HG03342 (cell line): ENCODE results near the gene NINJ1.
"Not testable (repeated sequence)": the region's sequence is repeated elsewhere in the genome, so short reads cannot be mapped to it uniquely, and the experiment has no call there.

Source experiments
- ATAC-seq: cut with Tn5 transposase; IDR thresholded peaks from one replicate; pipeline ENCODE4 v1.9.1; 2021; ENCODE audit warnings: mild to moderate bottlenecking, moderate library complexity; ENCODE audit not compliant: unreplicated experiment

NINJ1 gene

DNA sequence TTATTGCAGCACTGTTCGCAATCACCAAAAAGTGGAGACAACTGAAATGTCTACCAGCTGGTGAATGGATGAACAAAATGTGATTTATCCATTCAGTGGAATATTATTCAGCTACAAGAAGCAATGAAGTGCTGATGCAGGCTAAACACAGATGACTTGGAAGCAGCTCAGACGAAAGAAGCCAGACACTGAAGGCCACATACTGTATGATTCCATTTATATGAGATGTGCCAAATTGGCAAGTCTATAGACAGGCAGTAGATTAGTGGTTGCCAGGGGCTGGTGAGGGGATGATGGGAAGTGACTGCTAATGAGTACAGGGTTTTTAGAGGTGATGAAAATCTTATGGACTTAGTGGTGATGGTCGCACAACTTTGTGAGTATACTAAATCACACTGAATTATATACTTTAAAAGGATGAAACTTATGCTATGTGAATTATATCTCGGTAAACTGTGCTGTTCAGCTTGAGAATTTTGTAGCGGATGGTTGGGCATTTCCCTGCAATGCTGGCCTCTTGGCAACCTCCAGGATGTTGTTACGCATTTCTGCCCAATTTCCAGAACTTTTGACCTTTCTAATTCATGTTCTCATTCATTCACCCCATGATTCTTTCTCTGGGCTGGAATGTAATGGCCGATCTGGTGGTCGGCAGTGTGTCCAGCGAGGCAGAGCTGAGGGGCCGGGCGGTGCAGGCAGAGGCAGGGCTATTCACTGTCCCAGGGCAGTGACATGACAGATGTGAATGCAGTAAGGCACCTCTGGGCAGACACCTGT is 27.9 kb upstream of the NINJ1 start:
- ATAC-seq, result no peak

- peak; percentile 96 for ATAC-seq
Observed at GRCh38 chr9:93159601-93160471, 25.8 kb upstream of the NINJ1 start.

GRCh38 chr9:93156475-93157008 is 22.5 kb upstream of the NINJ1 start:
- no peak for ATAC-seq

DNA sequence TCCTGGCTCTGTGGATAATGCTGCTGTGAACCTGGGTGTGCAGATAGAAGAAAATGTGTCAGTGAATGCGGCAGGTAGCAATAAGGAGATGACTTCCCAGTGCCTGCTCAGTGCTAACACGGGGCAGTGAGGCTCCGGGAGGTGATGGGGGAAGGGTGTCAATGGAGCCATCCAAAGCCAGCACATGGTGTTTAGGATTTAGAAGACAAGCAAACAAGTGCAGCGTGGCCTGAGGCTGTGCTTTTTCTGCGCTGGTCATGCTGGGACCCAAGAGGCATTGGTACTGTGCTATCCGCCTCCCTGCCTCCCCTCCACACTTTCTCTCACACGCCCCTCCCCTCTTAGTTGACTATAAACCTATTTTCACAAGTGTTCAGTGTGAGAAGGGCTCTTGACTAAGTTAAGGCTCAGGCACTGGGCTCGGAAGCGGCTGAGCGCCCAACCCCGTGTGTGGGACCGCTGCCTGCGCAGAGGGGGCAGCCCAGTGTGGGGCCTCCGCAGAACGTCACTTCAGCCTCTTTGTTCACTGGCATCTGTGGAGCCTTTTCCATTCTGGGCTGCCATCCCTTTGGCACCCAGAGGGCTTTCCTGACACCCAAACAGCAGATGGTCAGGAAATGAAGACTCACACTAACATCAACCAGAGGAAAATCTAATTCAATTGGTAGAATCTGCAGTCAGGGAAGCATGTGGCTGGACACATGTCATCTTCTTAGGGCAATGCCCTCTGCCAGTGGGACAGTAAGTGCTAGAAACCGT is 21.8 kb upstream of the NINJ1 start:
- ATAC-seq, result no peak

DNA sequence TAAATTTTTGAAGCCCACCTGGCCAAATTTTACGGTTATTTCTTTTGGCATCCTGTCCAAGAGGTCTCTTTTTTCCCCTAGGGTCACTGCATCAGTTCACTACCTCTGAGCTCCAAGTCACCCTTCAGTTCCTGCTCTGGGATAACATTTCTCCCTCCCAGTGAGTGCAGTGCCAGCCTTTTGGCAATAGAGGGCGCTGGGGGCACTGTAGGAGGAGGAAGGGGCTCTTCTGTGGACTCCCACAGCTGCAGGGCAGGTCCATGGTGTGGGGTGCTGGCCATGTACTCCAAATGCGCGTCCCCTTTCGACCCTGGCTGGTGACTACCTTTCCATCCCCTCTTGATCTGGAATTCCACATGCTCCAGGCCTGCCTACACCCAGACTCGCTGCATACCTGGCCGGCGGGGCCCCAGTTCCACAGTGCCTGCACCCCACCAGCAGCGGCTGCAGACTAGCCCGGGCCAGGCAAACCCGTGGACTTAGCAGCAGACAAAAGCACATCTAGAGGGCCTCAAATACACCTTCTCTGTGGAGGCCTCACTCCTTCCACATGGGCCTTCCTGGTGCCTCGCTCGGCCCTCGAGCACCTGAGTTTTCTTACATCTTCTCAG is 20.3 kb upstream of the NINJ1 start:
- no peak for ATAC-seq

GRCh38 chr9:93151097-93151784 is 17.2 kb upstream of the NINJ1 start:
- ATAC-seq, result no peak

DNA sequence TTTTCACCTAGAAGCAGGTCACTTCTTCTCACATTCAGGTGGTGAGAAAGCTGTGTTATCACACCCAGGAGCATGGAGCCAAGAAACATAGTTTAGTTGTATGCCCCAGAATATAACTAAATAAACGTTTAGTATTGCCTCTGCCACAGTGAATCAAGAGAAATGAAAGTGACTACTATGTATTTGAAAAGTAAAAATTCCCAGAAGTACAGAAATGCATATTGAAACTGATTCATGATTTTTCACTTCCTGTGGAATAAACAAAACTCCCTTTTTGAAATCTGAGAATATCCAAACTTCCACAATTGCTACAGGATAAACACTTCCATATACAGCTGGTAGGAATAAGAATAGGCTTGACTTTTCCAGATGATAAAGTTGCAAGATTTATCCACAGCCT is 15.3 kb upstream of the NINJ1 start:
- no peak for ATAC-seq

DNA sequence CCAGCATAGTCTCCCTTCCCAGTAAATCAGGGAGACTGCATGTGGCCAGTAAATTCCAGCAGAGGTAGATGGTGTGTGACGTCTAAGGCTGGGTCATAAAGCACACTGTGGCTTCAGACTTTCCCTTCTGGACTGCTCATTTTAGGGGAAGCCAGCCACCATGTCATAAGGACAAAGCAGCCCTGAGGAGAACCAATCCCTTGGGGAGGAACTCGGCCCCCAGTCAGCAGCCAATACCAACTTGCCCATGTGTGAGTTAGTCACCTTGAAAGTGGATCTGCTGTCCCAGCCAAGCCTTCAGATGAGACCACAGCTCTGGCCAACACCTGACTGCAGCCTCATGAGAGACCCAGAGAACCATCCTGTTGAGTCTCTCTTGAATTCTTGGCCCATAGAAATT is 14.7 kb upstream of the NINJ1 start:
- no peak for ATAC-seq

- no peak for ATAC-seq
Observed at GRCh38 chr9:93147632-93148031, 13.6 kb upstream of the NINJ1 start.

DNA sequence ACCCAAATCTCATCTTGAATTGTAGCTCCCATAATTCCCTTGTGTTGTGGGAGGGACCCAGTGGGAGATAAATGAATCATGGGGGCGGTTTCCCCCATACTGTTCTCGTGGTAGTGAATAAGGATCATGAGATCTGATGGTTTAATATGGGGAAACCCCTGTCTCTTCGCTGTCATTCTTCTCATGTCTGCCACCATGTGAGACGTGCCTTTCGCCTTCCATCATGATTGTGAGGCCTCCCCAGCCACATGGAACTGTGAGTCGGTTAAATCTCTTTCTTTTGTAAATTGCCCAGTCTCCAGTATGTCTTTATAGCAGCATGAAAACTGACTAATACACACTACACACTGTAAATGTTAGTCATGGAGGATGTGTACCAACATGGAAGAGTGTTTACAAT is 12.6 kb upstream of the NINJ1 start:
- not testable (repeated sequence) for ATAC-seq

GRCh38 chr9:93143830-93144530 is 9.9 kb upstream of the NINJ1 start:
- no peak for ATAC-seq

DNA sequence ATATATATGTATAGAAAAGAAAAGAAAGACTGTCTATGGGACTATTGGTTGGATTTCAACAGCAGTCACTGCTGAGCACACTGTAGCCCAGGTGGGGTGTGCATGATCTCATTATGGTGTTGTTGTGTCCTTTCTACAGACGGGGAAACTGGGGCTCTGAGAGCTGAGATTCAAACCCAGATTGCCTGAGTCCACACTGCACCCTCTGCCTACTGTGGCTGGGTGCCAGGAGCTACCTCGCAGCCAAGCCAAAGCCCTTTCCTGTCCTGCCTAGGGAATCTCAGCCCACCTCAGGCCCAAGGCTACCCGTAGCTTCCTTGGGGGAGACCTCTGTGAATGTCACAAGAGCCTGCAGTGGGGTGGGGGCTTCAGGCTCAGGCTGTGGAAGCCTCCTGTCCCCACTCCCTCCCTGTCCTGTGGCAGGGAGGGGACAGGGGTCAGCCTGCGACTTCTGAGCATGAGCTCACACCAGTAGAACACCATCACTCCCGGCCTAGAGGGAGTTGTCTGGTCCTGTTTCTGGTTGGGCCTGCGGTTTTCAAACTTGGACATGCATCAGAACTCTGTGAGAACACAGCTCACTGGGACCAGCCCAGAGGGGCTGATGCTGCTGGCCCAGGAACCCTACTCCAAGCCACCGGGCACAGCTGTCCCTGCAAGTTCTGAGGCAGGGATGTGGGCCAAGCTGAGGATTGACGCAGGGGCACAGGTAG is 7.9 kb upstream of the NINJ1 start:
- ATAC-seq, result no peak

DNA sequence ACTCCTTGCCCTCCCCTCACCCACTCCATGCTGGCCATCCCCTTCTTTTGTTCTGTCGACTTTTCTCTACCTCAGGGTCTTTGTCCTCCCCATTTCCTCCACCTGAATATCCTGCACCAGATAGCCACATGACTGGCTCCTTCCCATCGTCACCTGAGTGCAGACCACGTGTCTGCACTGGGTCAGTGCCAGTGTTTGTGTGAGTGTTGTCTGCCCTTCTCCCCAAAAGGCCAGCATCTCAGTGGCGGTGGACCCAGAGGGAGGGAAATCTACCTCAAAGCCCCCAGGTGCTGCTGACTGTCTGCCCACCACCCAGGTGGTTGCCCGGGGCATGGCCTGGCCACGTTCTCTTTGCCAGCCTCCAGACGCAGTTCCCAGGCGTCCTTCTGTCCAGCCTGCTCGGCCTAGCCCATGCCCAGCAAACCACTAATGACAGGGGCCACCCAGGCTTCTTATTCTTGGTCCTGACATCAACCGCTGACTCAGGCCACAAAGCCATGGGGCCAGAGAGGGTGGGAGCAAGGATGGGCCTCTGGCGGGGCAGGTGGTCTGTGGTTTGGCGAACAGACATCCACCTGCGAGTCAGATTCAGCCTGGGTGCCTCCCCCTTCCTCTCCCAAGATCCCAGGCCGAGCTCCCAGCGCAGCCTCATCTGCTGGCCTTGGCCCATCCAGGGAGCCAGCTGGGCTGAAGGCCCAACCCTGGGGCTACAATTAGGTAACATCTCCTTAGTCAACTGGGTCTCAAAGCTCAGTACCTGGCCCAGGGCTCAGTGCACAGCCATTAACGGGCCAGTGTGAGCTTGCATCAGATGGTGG is 5.5 kb upstream of the NINJ1 start:
- ATAC-seq, result no peak

DNA sequence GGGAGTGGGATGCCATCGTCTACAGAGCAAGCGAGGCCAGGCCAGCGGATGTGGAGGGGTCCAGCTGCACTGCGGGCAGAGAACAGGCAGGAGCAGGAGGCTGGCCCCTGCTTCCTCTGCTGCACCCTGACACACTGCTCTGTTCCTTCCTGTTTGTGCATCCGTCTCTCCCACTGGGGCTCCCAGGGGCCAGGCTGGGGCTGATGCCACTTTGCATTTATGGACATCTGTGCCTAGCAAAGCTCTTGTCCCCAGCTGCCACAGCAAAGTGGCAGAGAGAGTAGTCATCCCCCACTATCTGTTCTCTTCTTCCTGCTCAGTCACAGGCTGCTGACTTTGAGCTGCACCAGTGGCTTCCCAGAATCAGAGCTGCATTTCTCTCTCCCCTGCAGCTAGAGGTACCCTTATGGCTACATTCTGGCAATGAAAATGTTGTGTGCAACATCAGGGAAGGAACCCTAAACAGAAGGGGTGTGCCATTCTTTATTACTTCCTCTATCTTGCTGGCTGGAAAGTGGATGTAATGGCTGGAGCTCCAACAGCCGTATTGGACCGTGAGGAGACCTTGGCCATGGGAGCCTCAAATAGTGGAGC is 4.2 kb upstream of the NINJ1 start:
- ATAC-seq, result no peak

- ATAC-seq, result no peak
Observed at GRCh38 chr9:93137362-93137761, 3.3 kb upstream of the NINJ1 start.

GRCh38 chr9:93136011-93136440 is 2.0 kb upstream of the NINJ1 start:
- ATAC-seq, result no peak

- ATAC-seq, result no peak
Observed at GRCh38 chr9:93134740-93135444, 841 bp upstream of the NINJ1 start.
